Esophagus mucosa (tissue), 1 donor: ENCODE results near the gene TPRG1L. TPM values are rescaled to one million over a fixed set of nuclear protein-coding genes. Genes with fewer than 3 reads are reported as not detected.

Source experiments
- ATAC-seq: fragments of 200-7000 bp; cut with Tn5 transposase; one replicate; pipeline ENCODE4 v1.9.1; 2020
- total RNA-seq: library from RNA; stranded (reverse); gene quantifications from one replicate; pipeline ENCODE4 v1.2.4, GENCODE V29; 2023
- donor health status: DM: yes; HTN: yes; CAD: no.

TPRG1L gene
- total RNA-seq, 1 donor from 2014 or later: 40.3 TPM

DNA sequence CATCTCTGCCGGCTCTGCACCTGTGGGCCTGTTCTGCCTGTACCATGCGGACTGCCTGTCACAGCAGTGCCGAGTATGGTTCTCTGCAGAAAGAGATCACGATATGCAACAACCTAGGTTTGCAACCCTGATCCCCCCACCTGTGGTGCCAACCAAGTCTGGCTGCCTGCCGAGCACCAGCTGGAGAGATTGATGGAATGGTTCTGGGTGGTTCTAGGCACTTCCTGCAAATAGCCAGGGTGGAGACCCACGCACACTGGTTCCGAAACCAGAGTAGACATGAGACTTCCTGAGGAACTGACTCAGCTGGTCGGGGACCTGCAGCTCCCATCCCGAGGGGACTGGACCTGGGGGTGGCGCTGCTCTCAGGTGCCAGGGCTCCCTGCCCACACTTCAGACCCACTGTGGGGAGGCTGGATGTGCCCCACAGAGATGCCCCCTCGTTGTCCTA, 5.4 kb downstream of the TPRG1L start:
- no peak for ATAC-seq

DNA sequence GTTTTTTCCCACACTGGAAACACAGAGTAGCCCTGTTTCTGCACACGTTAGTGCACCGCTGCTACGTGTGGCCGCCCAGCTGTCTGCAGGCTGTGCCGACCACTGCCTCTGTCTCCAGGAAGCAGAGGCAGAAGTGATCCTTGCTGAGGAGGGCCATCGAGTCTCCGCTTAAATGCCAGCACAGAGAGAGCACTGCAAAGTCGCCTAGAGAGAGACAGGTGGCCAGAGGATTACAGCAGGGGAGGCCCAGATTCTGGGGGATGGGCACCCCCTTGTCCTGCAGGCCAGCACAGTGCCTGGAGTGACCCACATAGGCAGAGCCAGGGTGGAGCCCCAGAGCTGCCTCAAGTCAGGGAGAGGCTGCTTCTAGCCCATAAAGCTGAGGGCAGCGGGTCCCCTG, 6.1 kb downstream of the TPRG1L start:
- ATAC-seq: no peak

- peak; percentile 83 for ATAC-seq
Observed at GRCh38 chr1:3631320-3632260, 6.8 kb downstream of the TPRG1L start.

GRCh38 chr1:3632298-3632697, 7.5 kb downstream of the TPRG1L start:
- ATAC-seq: no peak

DNA sequence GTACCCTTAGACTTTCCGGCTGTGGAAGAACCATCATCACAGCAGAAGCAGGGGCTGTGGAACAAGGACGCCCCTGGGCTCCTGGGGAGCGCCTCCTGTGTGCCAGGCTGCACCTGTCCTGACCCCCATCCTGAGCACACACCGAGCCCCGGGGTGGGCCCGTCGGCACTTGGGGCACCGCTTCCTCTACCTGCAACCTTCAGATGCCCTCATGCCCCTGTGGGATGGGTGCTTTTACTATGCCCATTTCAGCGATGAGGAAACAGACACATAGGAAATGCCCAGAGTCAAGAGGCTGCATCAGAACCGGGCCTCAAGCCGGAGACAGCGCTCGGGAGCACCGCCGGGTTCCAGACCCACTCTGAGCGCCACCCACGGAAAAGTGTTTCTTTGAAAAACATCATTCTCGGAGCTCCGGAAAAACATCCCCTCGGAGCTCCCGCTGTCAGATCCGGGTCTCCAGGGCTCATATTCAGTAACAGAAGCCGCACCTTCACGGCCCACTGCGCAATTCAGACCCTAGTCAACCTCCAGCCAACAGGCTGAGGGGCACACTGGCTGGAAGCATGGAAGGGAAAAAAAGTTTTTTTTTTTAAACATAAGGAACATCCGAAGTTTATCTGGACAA, 8.0 kb downstream of the TPRG1L start:
- no peak for ATAC-seq

GRCh38 chr1:3633344-3634058, 8.7 kb downstream of the TPRG1L start:
- no peak for ATAC-seq

GRCh38 chr1:3634059-3634800, 9.4 kb downstream of the TPRG1L start:
- ATAC-seq: no peak

- no peak for ATAC-seq
Observed at GRCh38 chr1:3636080-3636479, 11.3 kb downstream of the TPRG1L start.

DNA sequence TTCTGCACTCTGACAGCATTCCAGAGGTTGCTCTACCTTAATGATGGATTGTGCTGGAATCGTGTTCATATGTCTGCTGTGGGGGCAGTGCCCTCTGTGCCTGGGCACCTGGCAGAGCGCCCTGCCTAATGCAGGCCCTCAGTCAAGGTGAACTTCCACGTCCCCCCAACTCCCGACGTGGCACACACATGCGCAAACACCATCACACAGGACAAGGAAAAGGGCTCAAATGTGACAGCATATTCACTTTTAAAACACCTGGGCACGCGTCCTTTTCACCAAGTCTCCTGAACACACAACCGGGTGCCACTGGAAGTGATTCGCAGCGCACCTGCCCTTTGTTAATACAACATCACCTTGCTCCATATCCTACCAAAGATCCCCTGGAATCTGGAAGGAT, 11.7 kb downstream of the TPRG1L start:
- no peak for ATAC-seq

GRCh38 chr1:3638027-3638426, 13.2 kb downstream of the TPRG1L start:
- no peak for ATAC-seq

DNA sequence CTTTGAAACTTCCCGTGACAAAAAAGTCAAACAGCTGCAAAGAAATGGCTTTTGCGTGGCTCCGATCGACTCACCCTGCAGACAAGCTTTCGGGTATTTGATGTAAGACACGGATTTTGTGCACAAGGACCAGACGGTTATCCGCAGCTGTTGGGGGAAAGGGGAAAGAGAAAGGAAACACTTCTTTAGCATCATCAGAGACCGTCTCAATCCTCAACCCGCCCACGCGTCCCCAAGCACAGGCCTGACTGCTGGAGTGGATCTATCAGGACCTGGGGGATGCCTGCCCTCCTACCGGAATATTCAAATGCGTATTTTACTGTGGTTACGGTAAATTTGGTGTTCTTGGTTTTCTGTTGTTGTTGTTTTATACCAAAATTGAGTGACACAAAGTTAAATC, 13.9 kb downstream of the TPRG1L start:
- no peak for ATAC-seq

DNA sequence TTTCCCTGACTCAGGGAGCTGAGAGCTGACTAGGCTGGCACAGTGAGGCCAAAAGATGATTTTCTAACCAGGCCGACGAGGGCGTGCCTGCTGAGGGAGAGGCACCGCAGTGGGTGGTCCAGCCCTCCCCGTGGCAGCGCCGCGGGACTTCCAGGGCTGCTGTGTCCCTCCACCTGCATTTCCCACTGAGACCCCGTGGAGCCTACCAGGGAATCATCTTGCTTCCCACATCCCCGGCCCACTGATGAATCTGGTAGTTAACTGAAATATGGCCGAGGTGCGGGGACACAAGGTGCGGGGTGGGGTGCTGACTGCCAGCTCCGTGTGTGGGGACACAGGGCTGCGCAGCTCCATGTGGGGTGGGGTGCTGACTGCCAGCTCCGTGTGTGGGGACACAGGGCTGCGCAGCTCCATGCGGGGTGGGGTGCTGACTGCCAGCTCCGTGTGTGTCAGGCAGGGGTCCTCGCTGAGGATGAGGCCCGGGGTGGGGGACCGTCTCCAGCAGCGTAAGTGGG, 14.6 kb downstream of the TPRG1L start:
- ATAC-seq: peak; percentile 24

DNA sequence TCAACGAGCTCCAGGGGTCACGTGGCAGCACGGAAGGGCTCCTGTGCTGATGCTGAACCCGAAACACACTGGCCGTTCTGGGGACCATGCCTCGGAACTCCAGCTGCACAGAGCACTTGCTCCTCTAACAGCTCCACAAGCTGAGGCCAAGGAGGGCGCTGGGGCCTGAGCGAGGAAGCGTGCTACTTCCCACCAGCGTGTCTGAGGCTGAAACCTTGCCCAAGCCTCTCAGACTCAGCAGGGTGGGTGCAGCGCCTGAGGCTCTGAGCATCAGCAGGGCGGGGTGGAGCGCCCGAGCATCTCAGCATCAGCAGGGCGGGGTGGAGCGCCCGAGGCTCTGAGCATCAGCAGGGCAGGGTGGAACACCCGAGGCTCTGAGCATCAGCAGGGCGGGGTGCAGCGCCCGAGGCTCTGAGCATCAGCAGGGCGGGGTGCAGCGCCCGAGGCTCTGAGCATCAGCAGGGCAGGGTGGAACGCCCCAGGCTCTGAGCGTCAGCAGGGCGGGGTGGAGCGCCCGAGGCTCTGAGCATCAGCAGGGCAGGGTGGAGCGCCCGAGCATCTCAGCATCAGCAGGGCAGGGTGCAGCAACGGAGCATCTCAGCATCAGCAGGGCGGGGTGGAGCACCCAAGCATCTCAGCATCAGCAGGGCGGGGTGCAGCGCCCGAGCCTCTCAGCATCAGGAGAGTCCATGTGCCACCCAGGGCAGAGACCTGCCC, 15.5 kb downstream of the TPRG1L start:
- no peak for ATAC-seq

- no peak for ATAC-seq
Observed at GRCh38 chr1:3641046-3641760, 16.4 kb downstream of the TPRG1L start.

GRCh38 chr1:3641816-3642215, 17.0 kb downstream of the TPRG1L start:
- no peak for ATAC-seq

GRCh38 chr1:3642919-3643675, 18.3 kb downstream of the TPRG1L start:
- ATAC-seq: no peak

DNA sequence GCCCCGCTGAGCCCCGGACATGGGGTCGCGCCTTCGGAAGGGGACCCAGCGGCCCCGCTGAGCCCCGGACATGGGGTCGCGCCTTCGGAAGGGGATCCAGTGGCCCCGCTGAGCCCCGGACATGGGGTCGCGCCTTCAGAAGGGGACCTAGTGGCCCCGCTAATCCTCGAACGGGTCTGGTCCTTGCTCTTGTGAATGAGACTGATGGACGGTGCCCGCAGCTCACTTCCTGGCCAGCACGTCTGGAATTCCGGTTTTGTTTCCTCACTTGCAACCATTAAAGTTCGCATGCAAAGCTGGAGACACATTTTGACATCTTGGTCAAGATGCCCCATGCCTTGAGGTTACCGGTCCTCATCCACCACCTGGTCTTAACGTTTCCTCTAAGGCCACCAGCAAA, 19.5 kb downstream of the TPRG1L start:
- no peak for ATAC-seq

GRCh38 chr1:3645247-3645646, 20.4 kb downstream of the TPRG1L start:
- ATAC-seq: no peak

DNA sequence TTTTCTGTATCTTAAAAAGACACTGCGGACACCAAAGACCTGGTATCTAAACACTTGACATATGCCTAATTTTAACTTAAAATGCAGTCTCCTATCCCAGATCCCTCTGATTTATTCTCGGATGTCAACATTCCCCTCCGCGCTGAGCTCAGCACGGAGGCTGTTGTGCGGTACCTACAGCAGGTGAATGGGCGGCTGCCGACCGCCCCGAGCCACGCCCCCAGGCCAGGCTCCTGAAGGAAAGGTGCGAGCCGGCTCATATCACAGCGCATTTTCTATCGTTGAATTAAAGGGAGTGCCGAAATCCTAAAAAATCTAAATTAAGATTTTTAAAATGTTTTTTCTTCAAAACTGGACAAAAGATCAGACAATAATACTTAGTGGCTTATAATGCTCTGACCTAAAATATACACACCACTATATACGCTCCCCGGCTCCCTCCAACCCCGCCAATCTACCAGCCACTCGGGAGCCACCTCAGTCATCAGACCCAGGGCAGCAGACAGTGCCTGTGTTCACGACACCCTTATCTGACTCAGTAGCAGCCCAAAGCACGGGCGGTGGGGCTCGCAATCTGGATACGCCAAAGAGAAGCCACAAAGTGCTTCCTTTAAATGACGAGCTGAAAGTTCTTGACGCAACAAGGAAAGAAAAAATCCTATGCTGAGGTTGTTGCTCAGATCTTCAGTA, 21.0 kb downstream of the TPRG1L start:
- no peak for ATAC-seq

- ATAC-seq: no peak
Observed at GRCh38 chr1:3646596-3646995, 21.8 kb downstream of the TPRG1L start.
